ENCODE data around the gene GPR37.

GPR37 gene, protein sequence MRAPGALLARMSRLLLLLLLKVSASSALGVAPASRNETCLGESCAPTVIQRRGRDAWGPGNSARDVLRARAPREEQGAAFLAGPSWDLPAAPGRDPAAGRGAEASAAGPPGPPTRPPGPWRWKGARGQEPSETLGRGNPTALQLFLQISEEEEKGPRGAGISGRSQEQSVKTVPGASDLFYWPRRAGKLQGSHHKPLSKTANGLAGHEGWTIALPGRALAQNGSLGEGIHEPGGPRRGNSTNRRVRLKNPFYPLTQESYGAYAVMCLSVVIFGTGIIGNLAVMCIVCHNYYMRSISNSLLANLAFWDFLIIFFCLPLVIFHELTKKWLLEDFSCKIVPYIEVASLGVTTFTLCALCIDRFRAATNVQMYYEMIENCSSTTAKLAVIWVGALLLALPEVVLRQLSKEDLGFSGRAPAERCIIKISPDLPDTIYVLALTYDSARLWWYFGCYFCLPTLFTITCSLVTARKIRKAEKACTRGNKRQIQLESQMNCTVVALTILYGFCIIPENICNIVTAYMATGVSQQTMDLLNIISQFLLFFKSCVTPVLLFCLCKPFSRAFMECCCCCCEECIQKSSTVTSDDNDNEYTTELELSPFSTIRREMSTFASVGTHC

DNA sequence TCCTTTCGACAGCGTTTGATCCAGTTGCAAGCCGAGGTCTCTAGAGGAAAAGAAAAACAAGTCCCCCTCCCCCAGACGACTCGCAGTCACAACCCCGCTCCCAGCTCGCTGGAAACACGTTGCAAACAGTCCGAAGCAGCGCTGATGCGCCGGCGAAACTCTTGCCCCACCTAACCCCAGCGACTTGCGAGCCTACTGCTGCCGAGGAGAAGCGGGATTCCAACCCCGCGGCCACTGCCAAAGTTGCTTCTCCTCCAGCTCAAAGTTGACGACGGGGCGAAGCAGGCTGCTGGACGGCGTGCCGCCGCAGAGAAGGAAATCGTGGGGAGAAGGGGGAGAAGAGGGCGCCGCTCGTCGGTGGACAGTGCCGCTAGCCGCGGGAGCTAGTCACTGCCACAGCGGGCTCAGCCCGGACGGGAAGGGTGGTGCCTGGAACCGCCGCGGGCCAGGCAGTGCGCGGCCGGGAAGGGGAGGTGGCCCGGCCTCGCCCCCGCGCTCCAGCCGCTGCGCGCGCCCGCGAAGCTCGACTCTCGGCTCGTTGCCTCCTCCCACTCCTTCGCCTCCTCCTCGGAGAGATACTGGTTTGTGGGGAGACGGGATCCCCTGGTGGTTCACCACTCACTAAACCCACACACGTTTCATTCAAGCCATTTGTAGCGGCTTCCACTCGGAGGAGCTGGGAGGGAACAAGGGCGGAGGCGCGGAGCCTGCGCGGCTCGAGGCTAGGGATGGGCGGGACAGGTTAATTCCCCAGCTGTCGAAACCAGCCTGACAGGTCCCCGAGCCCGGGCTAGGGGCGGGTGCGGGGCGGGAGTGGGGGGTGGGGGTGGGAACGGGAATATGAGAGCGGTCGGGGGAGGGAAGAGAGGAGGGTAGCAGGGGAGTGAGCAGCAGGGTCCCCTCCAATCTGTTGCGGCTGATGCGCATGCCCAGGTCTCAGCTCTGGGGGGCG, at the start of gene GPR37:
Gene GPR37 (minus strand): TSS at position 392 of the 952 bp plus-strand sequence. CDS start 816 bp downstream, outside the sequence.
- no peak for DNase-seq

DNA sequence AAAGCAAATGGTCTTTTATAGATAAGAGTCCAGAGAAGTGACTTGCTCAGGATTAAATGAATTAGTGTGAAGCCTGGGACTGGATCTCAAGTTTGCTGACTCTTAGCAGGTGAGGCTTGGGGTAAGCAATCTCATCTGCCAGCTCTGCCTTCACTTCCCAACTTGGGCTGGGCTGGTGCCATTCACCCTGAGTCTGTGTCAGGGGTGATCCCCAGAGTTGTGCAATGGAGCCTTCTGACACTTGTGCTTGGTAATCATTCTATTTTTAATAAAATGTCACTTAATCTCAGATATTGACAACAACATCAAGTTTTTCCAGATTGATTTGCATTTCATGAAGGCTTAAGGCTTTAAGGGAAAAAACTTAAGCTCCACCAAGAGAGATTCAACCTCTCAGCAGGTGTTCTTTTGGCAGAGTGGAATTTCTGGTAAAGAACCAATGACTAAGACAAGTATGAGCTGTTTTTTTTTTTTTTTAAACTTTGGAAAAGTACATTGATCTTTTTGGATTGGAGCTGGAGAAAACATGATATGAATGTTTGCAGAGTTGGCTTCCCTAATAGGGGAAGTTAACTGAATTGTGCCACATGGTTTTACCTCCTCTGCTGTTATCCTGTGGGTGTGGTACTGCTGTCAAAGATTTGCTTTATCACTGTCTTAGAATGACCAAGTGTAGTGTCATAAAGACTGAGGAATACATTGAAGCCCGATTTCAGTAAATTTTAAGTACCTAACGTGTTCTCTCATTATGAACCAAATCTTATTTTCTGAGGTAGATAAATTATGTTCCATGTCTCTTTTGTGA, 48.6 kb upstream of the GPR37 start:
- no peak for DNase-seq

DNA sequence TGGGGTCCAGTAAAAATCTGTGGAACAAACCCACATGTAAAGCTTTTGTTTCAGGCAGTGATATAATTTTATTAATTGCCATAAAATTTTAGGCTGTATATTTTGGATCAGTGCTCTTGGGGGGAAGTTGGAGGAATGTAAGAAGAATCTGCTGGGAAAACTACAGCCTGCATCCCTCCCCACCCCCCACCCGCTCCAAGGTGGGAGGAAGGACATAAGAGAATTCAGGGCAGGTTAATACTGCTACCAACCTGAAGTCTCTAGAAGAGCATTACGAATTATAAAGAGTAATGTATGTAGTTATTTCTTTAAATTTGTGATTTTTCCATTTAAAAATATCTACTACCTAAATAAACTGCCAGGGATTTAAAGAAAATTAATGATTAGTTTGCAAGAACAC, 47.2 kb upstream of the GPR37 start:
- no peak for DNase-seq

DNA sequence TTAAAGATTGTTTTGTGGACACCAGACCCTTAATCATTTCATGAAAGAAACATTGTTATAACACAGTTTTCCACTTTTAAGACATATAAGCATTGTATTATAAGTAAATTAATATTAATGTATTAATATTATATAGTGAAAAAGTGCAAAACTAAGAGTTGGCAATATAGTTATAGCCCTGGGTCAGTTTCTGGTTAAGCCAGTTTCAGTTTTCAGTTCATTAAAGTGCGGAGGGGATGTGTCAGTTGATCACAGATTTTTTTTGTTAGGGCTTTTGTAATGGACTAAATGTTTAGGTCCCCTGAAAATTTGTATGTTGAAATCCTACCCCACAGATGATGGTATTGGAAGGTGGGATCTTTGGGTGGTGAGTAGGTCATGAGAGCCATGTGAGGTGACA, 45.7 kb upstream of the GPR37 start:
- no peak for DNase-seq

DNA sequence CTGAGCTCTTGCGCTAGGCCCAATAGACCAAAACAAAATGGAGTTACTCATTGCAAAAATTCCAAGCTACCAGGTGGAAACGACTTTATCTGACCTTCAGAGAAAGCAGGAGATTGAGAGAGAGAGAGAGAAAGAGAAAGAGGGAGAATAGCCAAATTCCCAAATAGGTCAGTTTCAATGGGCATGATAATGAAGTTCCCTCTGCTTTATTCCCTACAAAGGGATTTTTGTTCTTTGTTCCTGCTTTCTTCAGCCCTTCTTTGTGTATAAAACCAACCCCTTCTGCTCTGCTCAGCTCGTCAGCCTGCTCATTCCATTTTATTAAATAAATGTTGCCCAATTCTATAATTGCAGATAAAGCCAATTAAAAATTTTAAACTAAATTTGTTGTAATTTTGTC, 45.0 kb upstream of the GPR37 start:
- DNase-seq = no peak

DNA sequence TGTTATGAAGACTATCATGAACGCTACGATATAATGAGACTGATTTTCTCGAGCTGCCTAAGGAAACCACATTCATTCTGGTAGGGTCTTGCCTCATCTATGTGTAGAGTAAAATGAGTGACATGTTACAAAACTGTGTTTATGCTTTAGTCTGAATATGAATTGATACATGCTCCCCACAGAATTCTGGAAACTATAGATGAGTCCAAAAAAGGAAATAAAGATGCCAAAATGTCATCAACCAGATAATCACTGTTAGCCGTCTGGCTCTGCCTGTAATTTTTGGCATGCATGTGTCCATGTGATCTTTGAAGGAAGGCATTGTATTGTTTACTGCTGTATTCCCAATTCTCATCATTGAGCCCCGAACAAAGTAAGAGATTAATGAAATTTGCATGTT, 42.6 kb upstream of the GPR37 start:
- no peak for DNase-seq

DNA sequence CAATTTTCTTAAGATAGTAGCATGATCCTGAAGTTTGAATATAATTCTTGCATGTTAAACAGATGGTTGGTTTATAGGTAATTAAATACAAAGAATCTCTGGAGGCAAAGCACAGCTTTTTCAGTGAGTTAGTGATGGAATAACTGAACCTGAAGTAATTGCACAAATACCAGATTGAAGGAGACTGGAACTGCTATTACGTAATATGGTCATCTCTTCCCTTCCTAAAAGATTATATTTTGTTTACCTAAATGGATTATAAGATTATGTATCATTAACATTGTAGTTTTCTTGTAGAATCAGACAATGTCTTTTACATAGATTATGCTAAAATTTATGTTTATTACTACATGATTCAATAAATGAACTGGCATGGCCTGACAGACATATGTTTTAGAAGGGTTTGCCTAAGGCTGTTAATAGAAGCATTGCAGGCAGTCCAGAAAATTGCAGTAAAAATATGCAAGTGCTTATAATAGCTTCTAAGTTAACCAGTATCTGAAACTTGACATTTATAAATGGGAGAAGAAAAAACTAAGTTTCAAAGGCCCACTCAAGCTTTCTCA, 35.8 kb upstream of the GPR37 start:
- no peak for DNase-seq

DNA sequence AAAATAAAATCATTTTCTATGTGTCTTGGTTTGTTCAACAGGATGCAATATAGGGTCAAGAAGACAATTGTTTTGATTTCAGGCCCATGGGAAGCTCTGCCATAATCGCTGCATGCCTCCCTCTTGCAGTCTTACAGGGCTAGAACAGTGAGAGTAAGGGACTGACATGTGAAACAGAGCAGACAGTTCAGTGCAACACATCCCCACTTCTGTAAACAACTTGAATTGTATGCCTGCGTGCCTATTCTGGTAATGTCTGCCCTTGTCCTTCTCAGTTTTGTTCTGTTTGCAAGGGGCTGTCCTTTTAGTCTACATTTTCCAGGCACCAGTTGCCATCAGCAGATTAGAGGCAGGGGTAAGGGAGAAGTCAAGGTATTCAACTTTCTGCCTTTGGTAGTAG, 34.8 kb upstream of the GPR37 start:
- no peak for DNase-seq

DNA sequence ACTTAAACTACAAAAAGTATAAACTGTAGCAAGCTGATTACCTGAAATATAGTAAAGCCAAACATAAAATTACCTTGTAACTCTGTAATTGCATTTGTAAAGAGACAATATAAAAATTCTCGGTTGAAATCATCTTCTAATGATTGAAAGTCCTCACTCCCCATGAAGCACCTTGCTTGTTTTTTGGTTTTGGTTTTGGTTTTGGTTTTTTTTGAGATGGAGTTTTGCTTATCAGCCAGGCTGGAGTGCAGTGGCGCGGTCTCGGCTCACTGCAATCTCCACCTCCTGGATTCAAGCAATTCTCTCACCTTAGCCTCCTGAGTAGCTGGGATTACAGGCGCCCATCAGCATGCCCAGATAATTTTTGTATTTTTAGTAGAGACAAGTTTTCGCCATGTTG, 33.9 kb upstream of the GPR37 start:
- no peak for DNase-seq

DNA sequence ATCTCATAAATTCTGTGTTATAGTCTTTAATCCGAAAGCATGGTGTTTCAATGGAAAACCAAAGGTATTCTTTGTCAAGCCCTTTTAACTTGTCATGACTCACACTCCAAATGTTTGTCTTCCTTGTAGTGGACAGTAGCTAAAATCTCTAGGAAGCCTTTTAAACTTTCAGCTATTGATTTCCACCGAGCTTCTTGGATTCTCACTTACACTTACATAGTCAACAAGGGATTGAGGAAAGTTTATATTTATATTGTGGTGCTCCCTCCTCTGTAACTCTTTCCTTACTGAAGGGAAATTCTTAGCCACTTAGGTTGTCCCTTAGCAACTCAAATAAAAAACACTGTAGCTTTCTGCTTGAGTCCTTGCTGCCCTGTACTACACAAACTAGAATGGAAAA, 31.2 kb upstream of the GPR37 start:
- no peak for DNase-seq

DNA sequence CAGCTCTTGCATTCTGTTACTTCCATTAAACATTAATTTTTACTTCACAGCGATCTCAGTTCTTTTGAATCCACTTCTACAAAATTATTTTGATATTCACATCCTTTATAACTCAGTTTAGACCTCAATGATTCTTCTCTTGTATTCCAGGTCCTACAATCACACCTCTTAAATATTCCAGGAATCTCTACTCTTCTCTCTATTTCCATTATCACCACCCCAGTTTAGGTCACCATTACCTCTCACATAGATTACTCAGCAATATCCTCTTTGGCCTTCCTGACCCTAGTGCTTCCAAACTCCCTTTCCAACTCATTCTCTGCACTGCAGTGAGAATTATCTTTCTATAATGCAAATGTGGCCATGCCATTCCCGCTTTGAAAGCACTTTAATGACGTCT, 27.1 kb upstream of the GPR37 start:
- DNase-seq = no peak

DNA sequence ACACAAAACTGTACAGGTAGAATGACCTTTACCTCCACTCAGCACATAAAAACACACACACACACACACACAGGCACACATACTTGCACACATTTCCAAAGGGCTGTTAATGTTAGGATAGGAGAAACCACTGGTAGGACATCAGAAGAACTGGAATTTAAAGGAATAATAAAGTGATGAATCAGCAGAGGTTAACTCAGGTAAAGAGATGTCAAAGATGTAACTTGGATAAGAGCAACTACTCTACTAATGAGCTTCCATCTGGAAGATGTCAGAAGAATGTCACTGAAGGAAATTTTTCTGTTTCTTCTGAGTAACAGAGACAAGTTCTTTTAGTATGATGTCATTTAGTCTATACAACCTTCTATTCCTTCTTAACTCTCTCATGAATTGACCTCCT, 26.4 kb upstream of the GPR37 start:
- DNase-seq = no peak

DNA sequence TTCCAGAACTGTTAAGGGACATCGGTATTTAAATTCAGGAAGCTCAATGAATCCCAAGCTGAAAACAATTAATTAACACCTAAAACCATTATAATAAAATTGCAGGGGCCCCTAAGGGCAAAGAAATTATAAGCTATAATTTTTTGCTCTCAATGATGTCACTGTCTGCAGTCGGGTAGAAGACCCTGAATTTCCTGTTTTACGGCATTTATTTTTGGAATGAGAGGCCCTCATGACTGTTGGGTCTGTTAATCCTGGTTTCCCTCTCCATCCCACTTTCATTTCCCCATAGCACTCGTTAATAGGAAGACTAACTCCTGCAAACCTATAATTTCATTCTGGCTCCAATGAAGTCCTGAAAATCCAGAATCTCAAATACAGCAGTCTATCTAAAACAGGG, 25.8 kb upstream of the GPR37 start:
- no peak for DNase-seq

DNA sequence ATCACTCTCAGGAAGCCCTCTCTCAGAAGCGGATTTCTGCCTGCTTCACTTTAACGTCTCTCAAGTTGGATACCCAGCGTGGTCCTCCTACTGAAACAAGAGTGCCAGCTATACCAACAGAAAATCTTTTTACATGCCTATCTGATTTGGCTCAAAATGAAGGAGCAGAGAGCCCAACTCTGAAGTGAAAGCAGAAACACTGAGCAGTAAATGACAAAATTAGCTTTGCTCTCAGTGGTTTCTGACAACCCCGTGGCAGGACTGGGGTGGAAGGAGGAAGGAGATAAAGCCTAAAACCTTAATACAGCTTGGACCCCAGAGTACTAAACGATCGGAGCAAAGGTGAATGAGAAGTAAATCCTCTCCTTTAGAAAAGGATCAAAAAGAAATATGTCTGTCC, 25.1 kb upstream of the GPR37 start:
- no peak for DNase-seq

DNA sequence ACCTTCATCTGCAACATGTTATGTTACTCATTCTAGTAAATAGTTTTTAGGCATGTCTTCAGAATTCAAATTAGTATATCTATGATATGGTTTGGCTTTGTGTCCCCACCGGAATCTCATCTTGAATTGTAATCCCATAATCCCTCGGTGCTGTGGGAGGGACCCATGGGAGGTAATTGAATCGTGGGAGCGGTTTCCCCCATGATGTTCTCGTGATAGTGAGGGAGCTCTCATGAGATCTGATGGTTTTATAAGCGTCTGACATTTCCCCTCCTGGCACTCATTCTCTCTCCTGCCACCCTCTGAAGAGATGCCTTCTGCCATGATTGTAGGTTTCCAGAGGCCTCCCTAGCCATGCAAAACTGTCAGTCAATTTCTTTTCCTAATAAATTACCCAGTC, 20.4 kb upstream of the GPR37 start:
- DNase-seq = no peak

DNA sequence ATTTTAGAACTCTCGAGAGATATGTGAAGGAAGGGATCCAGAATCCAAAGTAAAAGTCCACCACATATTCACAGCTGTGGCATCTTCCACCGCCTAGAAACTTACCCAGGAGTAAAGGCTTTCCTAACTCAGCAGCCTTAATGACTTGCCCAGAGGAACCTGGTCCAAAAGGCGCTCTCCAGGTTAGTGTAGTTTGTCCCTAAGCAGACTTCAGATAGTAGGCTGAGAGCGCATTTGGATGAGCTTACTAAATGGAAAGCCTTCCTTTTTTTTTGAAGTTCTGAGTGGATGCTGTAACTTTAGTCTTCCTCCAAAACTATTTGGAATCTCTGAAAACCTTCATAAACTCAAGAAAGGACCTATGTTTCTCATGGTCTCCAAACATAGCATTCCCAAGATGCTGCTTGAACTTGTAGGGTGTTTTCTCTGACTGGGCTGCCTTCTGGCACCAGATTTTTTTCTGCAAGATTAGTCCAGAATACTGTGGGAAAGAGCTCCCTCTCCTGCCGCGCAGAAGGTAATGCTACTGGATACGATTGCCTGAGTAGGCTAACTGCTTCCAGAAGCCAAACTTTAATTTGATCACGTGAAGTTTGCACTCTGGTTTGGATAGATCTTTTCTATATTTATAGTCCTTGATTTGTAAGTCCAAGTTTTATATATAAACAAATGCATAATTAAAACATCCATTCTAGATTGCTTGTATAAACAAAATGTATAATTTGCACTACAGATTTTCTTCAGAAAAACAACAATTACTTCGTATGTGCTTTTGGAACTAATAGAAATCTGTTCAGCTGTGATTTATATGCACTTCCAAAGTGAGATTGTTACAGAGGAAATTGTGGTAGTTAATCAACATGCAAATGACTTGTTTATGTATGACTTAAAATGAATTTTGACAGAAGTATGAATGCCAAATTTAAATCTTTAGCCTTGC, 19.6 kb upstream of the GPR37 start:
- DNase-seq = no peak

DNA sequence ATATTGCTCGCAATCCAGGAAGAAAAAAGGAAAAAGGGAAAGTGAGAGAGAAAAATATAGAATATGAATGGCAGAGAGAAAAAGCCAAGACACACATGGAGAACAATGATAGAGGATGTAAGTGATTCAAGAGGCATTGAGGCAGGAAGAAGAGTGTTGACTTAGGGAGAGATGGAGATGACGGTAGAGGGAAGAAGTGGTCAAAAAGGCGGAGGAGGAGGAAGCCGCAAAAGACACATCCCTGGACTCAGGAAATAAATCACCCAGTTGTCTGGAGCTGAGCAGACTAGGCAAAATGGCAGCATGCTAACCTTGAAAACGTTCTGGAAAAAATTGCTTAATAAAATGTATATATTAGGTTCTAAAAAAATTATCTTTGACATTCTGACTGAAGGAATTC, 17.7 kb upstream of the GPR37 start:
- DNase-seq = no peak

DNA sequence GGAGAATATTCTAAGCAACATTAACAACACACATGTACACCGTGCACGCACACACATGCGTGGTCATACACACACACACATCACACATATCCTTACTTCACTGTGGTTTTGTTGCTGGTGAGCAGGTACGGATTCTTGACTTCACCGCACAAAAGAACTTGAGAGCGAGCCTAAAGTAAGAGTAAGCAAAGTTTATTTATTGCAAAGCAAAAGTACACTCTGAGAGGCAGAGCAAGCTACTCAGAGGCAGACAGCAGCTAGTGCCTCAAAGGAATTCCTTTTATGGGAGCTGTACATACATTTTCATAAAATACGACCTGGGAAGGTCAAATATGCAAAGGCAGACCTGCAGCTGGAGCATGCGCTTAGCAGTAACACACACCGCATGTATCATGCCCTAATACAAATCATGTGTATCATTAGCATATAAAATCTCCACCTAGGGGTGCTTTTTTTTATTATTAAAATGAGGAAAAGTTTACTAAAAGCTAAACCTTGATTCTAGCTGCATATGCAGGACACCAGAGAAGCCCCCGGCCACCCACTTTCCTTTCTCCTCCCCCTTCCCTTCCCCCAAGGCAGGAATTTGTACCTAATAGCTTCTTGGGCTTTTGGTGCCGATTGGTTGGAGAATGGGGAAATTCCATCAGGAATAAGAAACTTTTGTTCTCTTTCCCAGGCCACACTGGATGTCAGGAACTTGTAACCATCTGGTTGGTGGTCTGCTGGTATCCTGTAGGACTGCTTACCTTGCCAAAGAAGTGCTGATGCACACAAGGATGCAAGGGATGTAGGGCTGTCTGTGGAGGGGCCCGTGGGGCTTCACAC, 16.5 kb upstream of the GPR37 start:
- DNase-seq = no peak

DNA sequence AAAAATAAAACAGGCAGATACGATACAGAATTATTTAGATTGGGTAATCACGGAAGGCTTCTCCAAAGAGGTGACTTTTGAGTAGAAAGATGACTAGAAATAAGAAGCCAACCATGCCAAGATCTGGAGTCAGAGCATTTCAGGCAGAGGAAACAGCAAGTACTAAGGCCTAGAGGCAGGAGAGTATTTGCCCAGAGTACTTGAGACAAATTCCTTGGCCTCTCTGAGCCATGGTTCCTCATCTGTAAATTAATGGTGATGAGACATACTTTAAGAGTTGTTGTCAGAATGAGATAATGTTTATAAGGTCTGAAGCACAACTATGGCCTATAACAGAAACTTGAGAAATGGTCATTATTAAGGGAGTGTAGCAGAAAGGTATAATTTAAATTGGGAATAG, 15.8 kb upstream of the GPR37 start:
- no peak for DNase-seq

DNA sequence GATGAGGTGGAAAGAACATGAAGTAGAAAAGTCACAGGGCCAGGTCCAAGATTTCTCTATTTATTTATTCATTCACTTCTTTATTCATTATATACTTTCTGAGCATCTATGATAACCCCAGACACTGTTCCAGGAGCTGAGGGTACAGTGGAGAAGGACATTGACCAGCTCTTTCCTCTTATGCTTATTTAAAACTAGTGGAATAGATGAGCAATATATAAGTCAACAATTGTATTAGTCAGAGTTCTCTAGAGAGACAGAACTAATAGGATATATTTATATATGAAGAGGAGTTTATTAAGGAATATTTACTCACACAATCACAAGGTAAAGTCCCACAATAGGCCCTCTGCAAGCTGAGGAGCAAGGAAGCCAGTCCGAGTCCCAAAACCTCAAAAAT, 15.0 kb upstream of the GPR37 start:
- no peak for DNase-seq

All from CD4-positive, alpha-beta T cell treated with Interferon gamma for 1 hour (primary cell).